Ecto neural progenitor cell (in vitro differentiated cells): ENCODE measurements around the gene SNRNP25.
"Not testable (repeated sequence)": the region's sequence is repeated elsewhere in the genome, so short reads cannot be mapped to it uniquely, and the experiment has no call there.

ENCODE experiments used
- DNase-seq: peaks from one replicate; pipeline ENCODE4 v3.0.0-alpha.2; 2018; ENCODE audit warnings: low spot score

The SNRNP25 gene

GRCh38 chr16:42069-42457 is 11.6 kb upstream of the SNRNP25 start:
- no peak for DNase-seq

- no peak for DNase-seq
These were observed 10.9 kb upstream of the SNRNP25 start for GRCh38 chr16:42691-43090.

GRCh38 chr16:43294-43693 is 10.3 kb upstream of the SNRNP25 start:
- DNase-seq = no peak

GRCh38 chr16:44655-45054 is 9.0 kb upstream of the SNRNP25 start:
- DNase-seq = no peak

- no peak for DNase-seq
These were observed 8.2 kb upstream of the SNRNP25 start for GRCh38 chr16:45454-45853.

GRCh38 chr16:46510-46909 is 7.1 kb upstream of the SNRNP25 start:
- not testable (repeated sequence) for DNase-seq

GRCh38 chr16:47234-47633 is 6.4 kb upstream of the SNRNP25 start:
- no peak for DNase-seq

DNA sequence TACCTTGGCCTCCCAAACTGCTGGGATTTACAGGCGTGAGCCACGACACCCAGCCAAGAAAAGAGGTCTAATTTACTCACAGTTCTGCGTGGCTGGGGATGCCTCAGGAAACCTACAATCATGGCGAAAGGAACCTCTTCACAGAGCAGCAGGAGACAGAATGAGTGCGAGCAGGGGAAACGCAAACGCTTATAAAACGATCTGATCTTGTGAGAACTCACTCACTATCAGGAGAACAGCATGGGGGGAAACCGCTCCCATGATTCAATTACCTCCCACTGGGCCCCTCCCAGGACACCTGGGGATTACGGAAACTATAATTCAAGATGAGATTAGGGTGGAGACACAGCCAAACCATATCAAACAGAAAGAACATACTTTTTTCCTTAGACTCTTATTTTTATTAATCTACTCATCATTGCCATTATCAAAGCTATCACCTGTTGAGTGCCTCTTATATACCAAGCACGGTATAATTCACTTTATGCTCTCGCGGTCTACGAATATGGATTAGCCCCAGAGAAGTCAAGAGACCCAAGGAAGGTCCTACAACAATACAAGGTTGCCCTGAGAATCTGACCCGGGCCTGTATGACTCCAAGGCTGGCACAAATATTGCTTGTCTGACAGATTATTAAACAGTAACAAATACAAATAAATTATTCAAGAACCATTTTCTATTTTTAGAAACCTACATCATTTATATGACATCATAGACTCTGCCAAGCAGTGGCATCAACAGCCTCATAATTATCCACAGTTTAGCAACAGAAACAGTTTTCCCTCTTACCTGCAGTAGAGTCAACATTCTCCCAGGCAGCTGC is 2.6 kb upstream of the SNRNP25 start:
- DNase-seq = no peak

GRCh38 chr16:54237-54581 is 581 bp downstream of the SNRNP25 start:
- no peak for DNase-seq

DNA sequence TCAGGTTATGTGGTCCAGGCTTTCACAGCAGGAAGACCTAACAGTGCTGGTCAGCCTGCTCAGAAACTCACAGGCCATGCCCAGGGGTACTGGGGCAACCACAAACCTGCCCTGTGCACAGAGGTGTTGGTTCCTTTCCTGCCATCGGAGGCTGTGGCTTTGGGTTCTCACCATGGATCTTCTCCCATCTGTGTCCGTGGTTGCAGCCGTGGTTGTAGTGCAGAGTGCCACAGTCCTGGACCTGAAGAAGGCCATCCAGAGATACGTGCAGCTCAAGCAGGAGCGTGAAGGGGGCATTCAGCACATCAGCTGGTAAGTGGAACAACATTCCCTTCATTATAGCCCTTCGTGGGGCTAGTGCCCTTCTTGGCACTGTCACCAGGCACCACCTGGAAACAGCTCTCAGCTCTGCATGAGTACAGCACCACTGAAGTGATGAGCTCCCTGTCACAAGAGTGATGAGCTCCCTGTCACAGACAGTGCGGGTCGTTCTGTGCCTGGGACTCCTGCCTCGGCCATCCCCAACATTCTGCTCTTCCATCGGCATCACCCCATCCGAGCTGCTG is 2.0 kb downstream of the SNRNP25 start:
- no peak for DNase-seq

DNA sequence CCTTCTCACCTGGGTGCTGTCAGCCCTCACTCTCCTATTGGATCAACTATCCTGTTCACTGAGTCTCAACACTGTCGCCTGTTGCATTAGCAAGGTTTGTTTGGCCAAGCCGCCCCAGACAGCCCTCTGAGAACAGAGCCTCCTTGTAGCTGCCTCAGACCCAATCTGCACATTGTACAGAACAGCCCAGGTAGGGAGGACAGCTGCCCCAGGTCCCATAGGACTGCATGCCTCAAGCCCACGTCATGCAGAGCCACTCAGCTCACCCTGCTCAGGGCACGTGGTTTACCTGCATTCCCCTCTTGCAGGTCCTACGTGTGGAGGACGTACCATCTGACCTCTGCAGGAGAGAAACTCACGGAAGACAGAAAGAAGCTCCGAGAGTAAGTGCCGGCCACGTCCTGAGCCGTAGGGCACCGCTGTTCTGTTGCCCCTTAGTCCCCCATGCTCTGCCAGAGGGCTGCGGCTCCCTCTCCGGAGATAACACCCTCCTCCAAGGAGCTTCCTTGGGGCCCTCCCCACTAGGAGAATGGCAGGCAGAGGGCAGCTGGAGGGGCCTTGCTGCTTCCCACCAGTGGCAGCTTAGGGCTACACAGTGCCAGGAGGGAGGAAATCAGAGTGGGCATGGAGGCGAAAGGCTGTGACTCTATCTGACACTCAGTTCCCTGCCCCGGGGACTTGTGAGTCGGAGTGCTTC is 2.8 kb downstream of the SNRNP25 start:
- no peak for DNase-seq

- DNase-seq = no peak
These were observed 4.1 kb downstream of the SNRNP25 start for GRCh38 chr16:57711-58110.

GRCh38 chr16:58491-59439 is 5.1 kb downstream of the SNRNP25 start:
- no peak for DNase-seq

- DNase-seq = no peak
These were observed 5.9 kb downstream of the SNRNP25 start for GRCh38 chr16:59440-60059.

DNA sequence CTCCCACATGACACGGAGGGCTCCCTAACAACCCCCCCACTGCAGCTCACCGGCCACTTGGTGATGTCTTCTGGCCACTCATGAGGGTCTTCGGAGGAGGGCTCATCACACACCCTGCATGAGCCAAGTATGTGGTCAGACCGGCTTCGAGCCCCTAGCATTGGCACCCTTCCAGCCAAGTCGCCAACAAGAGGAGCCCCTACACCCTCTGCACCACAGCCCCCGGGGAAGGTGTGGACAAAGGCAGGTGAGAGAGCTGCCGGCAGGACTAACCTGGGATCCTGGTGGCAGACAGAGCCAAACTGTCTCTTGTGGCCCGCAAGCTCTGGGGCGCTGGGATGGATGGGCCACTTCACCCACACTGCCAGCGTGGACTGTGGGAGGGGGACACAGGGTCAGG is 6.5 kb downstream of the SNRNP25 start:
- no peak for DNase-seq

GRCh38 chr16:60929-61878 is 7.6 kb downstream of the SNRNP25 start:
- no peak for DNase-seq

DNA sequence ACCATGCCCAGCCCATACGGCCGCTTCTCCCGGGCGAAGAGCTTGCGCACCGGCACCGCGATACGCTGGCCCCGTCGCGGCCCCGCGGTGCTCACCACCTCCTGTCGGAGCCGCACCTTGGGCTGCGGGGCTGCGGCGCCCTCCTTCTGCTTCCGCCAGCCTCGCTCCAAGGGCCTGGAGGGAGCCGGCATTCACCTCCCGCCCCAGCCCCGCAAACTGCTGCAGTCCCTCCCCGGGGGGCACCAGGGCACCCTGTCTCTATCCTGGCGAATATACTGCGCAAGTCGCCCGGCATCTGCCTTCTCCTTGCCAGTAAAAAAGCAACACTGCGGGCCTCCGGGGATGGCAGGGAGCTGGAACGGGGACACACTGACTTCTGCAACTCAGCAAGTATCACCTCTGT is 8.3 kb downstream of the SNRNP25 start:
- DNase-seq = no peak

- DNase-seq = no peak
These were observed 8.8 kb downstream of the SNRNP25 start for GRCh38 chr16:62283-62967.

DNA sequence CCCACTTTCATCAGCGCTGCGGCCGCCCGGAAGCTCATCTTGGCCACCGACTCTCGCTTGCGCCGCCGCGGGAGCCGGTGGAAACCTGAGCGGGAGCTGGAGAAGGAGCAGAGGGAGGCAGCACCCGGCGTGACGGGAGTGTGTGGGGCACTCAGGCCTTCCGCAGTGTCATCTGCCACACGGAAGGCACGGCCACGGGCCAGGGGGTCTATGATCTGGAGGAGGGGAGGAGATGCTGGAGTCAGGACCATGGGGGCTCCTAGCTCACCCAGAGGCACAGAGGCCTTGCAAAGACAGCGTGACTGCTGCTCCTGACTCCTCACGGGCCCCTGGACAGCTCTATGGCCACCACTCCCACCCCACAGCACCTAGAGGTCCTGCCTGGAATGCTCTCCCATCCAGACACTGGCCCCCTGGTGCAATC is 9.4 kb downstream of the SNRNP25 start:
- no peak for DNase-seq

- no peak for DNase-seq
These were observed 9.8 kb downstream of the SNRNP25 start for GRCh38 chr16:63466-63865.
